Activated naive CD8-positive, alpha-beta T cell treated with anti-CD3 and anti-CD28 coated beads for 36 hours (primary cell): ENCODE data around the gene PCGF3. TPM values are rescaled to one million over a fixed set of nuclear protein-coding genes. Genes with fewer than 3 reads are reported as not detected.
A peak's percentile ranks its signal among the peaks of the same experiment; 100 is the strongest.
"Not testable (repeated sequence)": the region's sequence is repeated elsewhere in the genome, so short reads cannot be mapped to it uniquely, and the experiment has no call there.

Experiments
- DNase-seq: peaks from one replicate; pipeline ENCODE4 v3.0.0; 2021
- H3K27ac Mint-ChIP-seq: one replicate; pipeline ENCODE4 v1.8.0; 2022; ENCODE audit warnings: mild to moderate bottlenecking, moderate library complexity, mixed read lengths
- H3K27me3 Mint-ChIP-seq: one replicate; pipeline ENCODE4 v1.8.0; 2022; ENCODE audit warnings: mild to moderate bottlenecking, mixed read lengths
- H3K36me3 Mint-ChIP-seq: one replicate; pipeline ENCODE4 v1.8.0; 2021; ENCODE audit warnings: mild to moderate bottlenecking, mixed read lengths
- H3K4me1 Mint-ChIP-seq: one replicate; pipeline ENCODE4 v1.8.0; 2021; ENCODE audit warnings: mixed read lengths
- H3K4me3 Mint-ChIP-seq: one replicate; pipeline ENCODE4 v1.8.0; 2022; ENCODE audit warnings: mild to moderate bottlenecking, moderate library complexity, mixed read lengths
- H3K9me3 Mint-ChIP-seq: one replicate; pipeline ENCODE4 v1.8.0; 2022; ENCODE audit warnings: mixed read lengths
- total RNA-seq, 2 experiments: library from RNA; stranded (reverse); gene quantifications; one replicate each; pipeline ENCODE4 v1.2.3, GENCODE V29; 2021

PCGF3 gene
- total RNA-seq, 2 experiments from 2014 or later: 19.7 to 21.2 TPM

GRCh38 chr4:665381-665750 is 40.3 kb upstream of the PCGF3 start:
- H3K36me3 Mint-ChIP-seq: peaks cover 7% of the 10 kb centered on the region
- H3K9me3 Mint-ChIP-seq: no peaks in the 10 kb centered on the region
- DNase-seq: no peak
- H3K27me3 Mint-ChIP-seq: no peaks in the 10 kb centered on the region
- peaks cover 7% of the 10 kb centered on the region for H3K4me1 Mint-ChIP-seq
- peak overlapping the region; percentile 84 for H3K4me3 Mint-ChIP-seq
- no peak overlapping the region for H3K27ac Mint-ChIP-seq

GRCh38 chr4:665751-666435 is 39.7 kb upstream of the PCGF3 start:
- H3K27ac Mint-ChIP-seq: no peak overlapping the region
- H3K36me3 Mint-ChIP-seq: peaks cover 8% of the 10 kb centered on the region
- no peaks in the 10 kb centered on the region for H3K27me3 Mint-ChIP-seq
- H3K9me3 Mint-ChIP-seq: no peaks in the 10 kb centered on the region
- peaks cover 7% of the 10 kb centered on the region for H3K4me1 Mint-ChIP-seq
- peak overlapping the region; percentile 84 for H3K4me3 Mint-ChIP-seq
- no peak for DNase-seq

- Mint-ChIP-seq H3K4me1 (peaks cover 7% of the 10 kb centered on the region), H3K36me3 (peaks cover 8% of the 10 kb centered on the region), H3K4me3 (no peak overlapping the region), H3K27me3 (no peaks in the 10 kb centered on the region), H3K9me3 (no peaks in the 10 kb centered on the region), H3K27ac (no peak overlapping the region)
- DNase-seq: no peak
These were observed 39.2 kb upstream of the PCGF3 start for GRCh38 chr4:666436-666810.

GRCh38 chr4:666822-667544 is 38.6 kb upstream of the PCGF3 start:
- peaks cover 7% of the 10 kb centered on the region for H3K4me1 Mint-ChIP-seq
- DNase-seq: no peak
- no peaks in the 10 kb centered on the region for H3K27me3 Mint-ChIP-seq
- H3K36me3 Mint-ChIP-seq: peaks cover 8% of the 10 kb centered on the region
- H3K9me3 Mint-ChIP-seq: no peaks in the 10 kb centered on the region
- H3K4me3 Mint-ChIP-seq: no peak overlapping the region
- H3K27ac Mint-ChIP-seq: no peak overlapping the region

- DNase-seq: no peak
- Mint-ChIP-seq H3K27ac (no peak overlapping the region), H3K9me3 (no peaks in the 10 kb centered on the region)
These were observed 38.1 kb upstream of the PCGF3 start for GRCh38 chr4:667545-667925.

GRCh38 chr4:668219-668618 is 37.4 kb upstream of the PCGF3 start:
- peaks cover 17% of the 10 kb centered on the region for H3K36me3 Mint-ChIP-seq
- H3K27me3 Mint-ChIP-seq, DNase-seq, H3K27ac Mint-ChIP-seq, H3K4me3 Mint-ChIP-seq, H3K9me3 Mint-ChIP-seq: not testable (repeated sequence)
- H3K4me1 Mint-ChIP-seq: peaks cover 12% of the 10 kb centered on the region

More at GRCh38 chr4:667545-667925, 38.1 kb upstream of the PCGF3 start:
- Mint-ChIP-seq H3K36me3 (peaks cover 12% of the 10 kb centered on the region), H3K4me3 (no peak overlapping the region), H3K27me3 (no peaks in the 10 kb centered on the region), H3K4me1 (peaks cover 9% of the 10 kb centered on the region)

GRCh38 chr4:669806-670559 is 35.6 kb upstream of the PCGF3 start:
- not testable (repeated sequence) for H3K4me3 Mint-ChIP-seq, H3K9me3 Mint-ChIP-seq, H3K4me1 Mint-ChIP-seq, H3K27ac Mint-ChIP-seq, DNase-seq, H3K27me3 Mint-ChIP-seq
- peaks cover 18% of the 10 kb centered on the region for H3K36me3 Mint-ChIP-seq

- Mint-ChIP-seq H3K27me3 (no peaks in the 10 kb centered on the region), H3K4me3 (no peak overlapping the region), H3K9me3 (no peaks in the 10 kb centered on the region), H3K4me1 (peaks cover 16% of the 10 kb centered on the region), H3K27ac (no peak overlapping the region), H3K36me3 (peaks cover 22% of the 10 kb centered on the region)
- no peak for DNase-seq
These were observed 33.9 kb upstream of the PCGF3 start for GRCh38 chr4:671769-672168.

- Mint-ChIP-seq H3K4me3 (peak overlapping the region; percentile 92), H3K27me3 (no peaks in the 10 kb centered on the region), H3K9me3 (no peaks in the 10 kb centered on the region), H3K27ac (peak overlapping the region; percentile 83), H3K36me3 (peaks cover 22% of the 10 kb centered on the region), H3K4me1 (peaks cover 16% of the 10 kb centered on the region)
- no peak for DNase-seq
These were observed 32.1 kb upstream of the PCGF3 start for GRCh38 chr4:673349-674091.

GRCh38 chr4:674172-675035 is 31.2 kb upstream of the PCGF3 start, which contains the start of the genes ATP5ME and MYL5:
Gene ATP5ME (minus strand): TSS chr4:674276. CDS start chr4:674247, 29 bp downstream.
Gene MYL5 (plus strand): TSS chr4:674542. CDS start chr4:678027, 3,485 bp downstream.
- H3K27me3 Mint-ChIP-seq: no peaks in the 10 kb centered on the region
- peak; percentile 98 for DNase-seq
- H3K27ac Mint-ChIP-seq: peak within 1 kb of the TSS; percentile 83
- peaks cover 22% of the 10 kb centered on the region for H3K36me3 Mint-ChIP-seq
- H3K4me3 Mint-ChIP-seq: peak within 1 kb of the TSS; percentile 92
- H3K4me1 Mint-ChIP-seq: peaks cover 16% of the 10 kb centered on the region
- H3K9me3 Mint-ChIP-seq: no peaks in the 10 kb centered on the region

- H3K36me3 Mint-ChIP-seq: peaks cover 22% of the 10 kb centered on the region
- peak; percentile 40 for DNase-seq
- peaks cover 16% of the 10 kb centered on the region for H3K4me1 Mint-ChIP-seq
- peak overlapping the region; percentile 85 for H3K4me3 Mint-ChIP-seq
- peak overlapping the region; percentile 83 for H3K27ac Mint-ChIP-seq
- H3K27me3 Mint-ChIP-seq: no peaks in the 10 kb centered on the region
- H3K9me3 Mint-ChIP-seq: no peaks in the 10 kb centered on the region
These were observed 30.4 kb upstream of the PCGF3 start for GRCh38 chr4:675036-675882.

GRCh38 chr4:675980-676870 is 29.4 kb upstream of the PCGF3 start:
- H3K4me3 Mint-ChIP-seq: peak overlapping the region; percentile 85
- H3K4me1 Mint-ChIP-seq: peaks cover 16% of the 10 kb centered on the region
- peaks cover 17% of the 10 kb centered on the region for H3K36me3 Mint-ChIP-seq

More at GRCh38 chr4:675980-676870, 29.4 kb upstream of the PCGF3 start:
- Mint-ChIP-seq H3K27me3 (no peaks in the 10 kb centered on the region), H3K9me3 (no peaks in the 10 kb centered on the region), H3K27ac (peak overlapping the region; percentile 56)
- DNase-seq: no peak
